Testis (tissue), 2 donors: ENCODE data around the gene RHOH.

Experiments
- CTCF ChIP-seq, 3 experiments: fragments of 450-650 bp in 2 of 3; fragments of 200-600 bp in 1 of 3; sonication (generic) in 1 of 3; IDR thresholded peaks; one replicate each; pipeline ENCODE4 v1.5.1; 2016 to 2019; ENCODE audit warnings: antibody characterized with exemption in 3 of 3, mild to moderate bottlenecking in 2 of 3, moderate library complexity in 1 of 3
- POLR2A ChIP-seq: fragments of 450-650 bp; IDR thresholded peaks from one replicate; pipeline ENCODE4 v1.6.1; 2017; ENCODE audit warnings: antibody characterized with exemption, mild to moderate bottlenecking, moderate library complexity

- no peak for TF ChIP-seq CTCF (IDR thresholded peaks at IDR 0.05)
- no peak for TF ChIP-seq POLR2A
Observed at GRCh38 chr4:40234519-40235039, 37.7 kb downstream of the RHOH start.
